Stimulated activated CD4-positive, alpha-beta T cell treated with anti-CD3 and anti-CD28 coated beads, Interleukin-15, amount 100 ng/mL, for 48 hours (primary cell): Measurements from ENCODE around the gene ITGA4.

Source experiments
- DNase-seq, 2 donors: peaks; one replicate each; pipeline ENCODE4 v3.0.0-alpha.2; 2020; ENCODE audit warnings: low read depth in 2 of 2

Gene ITGA4

GRCh38 chr2:181515719-181516118 is 58.5 kb downstream of the ITGA4 start:
- DNase-seq = no peak

GRCh38 chr2:181516992-181517391 is 59.8 kb downstream of the ITGA4 start:
- DNase-seq = no peak

- no peak for DNase-seq
These were observed 60.6 kb downstream of the ITGA4 start for GRCh38 chr2:181517685-181518301.

GRCh38 chr2:181520253-181520652 is 63.1 kb downstream of the ITGA4 start:
- DNase-seq = no peak

- no peak for DNase-seq
These were observed 66.6 kb downstream of the ITGA4 start for GRCh38 chr2:181523756-181524155.

GRCh38 chr2:181526014-181526413 is 68.8 kb downstream of the ITGA4 start:
- no peak for DNase-seq

GRCh38 chr2:181527058-181527457 is 69.9 kb downstream of the ITGA4 start:
- DNase-seq = no peak

- DNase-seq = no peak
These were observed 71.3 kb downstream of the ITGA4 start for GRCh38 chr2:181528441-181528840.

- DNase-seq = no peak
These were observed 79.5 kb downstream of the ITGA4 start for GRCh38 chr2:181536730-181537129.

- DNase-seq = no peak
These were observed 83.2 kb downstream of the ITGA4 start for GRCh38 chr2:181540421-181540820.

- no peak for DNase-seq
These were observed 85.0 kb downstream of the ITGA4 start for GRCh38 chr2:181542170-181542569.

GRCh38 chr2:181546086-181546485 is 88.9 kb downstream of the ITGA4 start:
- no peak for DNase-seq

- no peak for DNase-seq
These were observed 95.6 kb downstream of the ITGA4 start for GRCh38 chr2:181552808-181553207.

GRCh38 chr2:181553244-181553643 is 96.1 kb downstream of the ITGA4 start:
- DNase-seq = no peak

GRCh38 chr2:181554061-181554830 is 97.1 kb downstream of the ITGA4 start:
- DNase-seq = no peak

- no peak for DNase-seq
These were observed 101.2 kb downstream of the ITGA4 start for GRCh38 chr2:181558371-181558770.

GRCh38 chr2:181563101-181563692 is 106.0 kb downstream of the ITGA4 start:
- no peak for DNase-seq

GRCh38 chr2:181566334-181567032 is 109.3 kb downstream of the ITGA4 start:
- no peak for DNase-seq

- DNase-seq = no peak
These were observed 112.9 kb downstream of the ITGA4 start for GRCh38 chr2:181570059-181570458.

GRCh38 chr2:181570833-181571661 is 113.9 kb downstream of the ITGA4 start:
- no peak for DNase-seq

- no peak for DNase-seq
These were observed 116.1 kb downstream of the ITGA4 start for GRCh38 chr2:181573140-181573736.
